OCI-LY3 (cell line): ENCODE measurements around the gene HAPSTR1.

Source experiments
- EZH2phosphoT487 ChIP-seq: fragments of 200-600 bp; shearing (Covaris generic); IDR thresholded peaks from 2 replicates; pipeline ENCODE4 v1.6.1; 2018; ENCODE audit warnings: antibody characterized with exemption, mixed run types, low read depth
- TF ChIP-seq, protein P1 (sequence below): fragments of 200-600, 300-600 bp; sonication (generic); IDR thresholded peaks from 2 replicates; pipeline ENCODE4 v1.5.1; 2014; ENCODE audit warnings: antibody characterized with exemption, low read length, low read depth

GRCh38 chr16:9090960-9091866, at the start of gene HAPSTR1:
- TF ChIP-seq, protein P1, sequence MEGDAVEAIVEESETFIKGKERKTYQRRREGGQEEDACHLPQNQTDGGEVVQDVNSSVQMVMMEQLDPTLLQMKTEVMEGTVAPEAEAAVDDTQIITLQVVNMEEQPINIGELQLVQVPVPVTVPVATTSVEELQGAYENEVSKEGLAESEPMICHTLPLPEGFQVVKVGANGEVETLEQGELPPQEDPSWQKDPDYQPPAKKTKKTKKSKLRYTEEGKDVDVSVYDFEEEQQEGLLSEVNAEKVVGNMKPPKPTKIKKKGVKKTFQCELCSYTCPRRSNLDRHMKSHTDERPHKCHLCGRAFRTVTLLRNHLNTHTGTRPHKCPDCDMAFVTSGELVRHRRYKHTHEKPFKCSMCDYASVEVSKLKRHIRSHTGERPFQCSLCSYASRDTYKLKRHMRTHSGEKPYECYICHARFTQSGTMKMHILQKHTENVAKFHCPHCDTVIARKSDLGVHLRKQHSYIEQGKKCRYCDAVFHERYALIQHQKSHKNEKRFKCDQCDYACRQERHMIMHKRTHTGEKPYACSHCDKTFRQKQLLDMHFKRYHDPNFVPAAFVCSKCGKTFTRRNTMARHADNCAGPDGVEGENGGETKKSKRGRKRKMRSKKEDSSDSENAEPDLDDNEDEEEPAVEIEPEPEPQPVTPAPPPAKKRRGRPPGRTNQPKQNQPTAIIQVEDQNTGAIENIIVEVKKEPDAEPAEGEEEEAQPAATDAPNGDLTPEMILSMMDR, result no peak
- no peak for TF ChIP-seq EZH2phosphoT487
